Stimulated activated naive CD4-positive, alpha-beta T cell treated with Interleukin-2 at 50 U/mL for 16 hours (primary cell): ENCODE data around the gene AKAP7.
A peak's percentile ranks its signal among the peaks of the same experiment; 100 is the strongest.
"Not testable (repeated sequence)": the region's sequence is repeated elsewhere in the genome, so short reads cannot be mapped to it uniquely, and the experiment has no call there.

Experiments used
- DNase-seq: peaks from one replicate; lab custom pipeline; 2025; lab: John Stamatoyannopoulos, UW

Gene AKAP7

GRCh38 chr6:131135244-131136020, at the start of gene AKAP7:
AKAP7 (plus strand) TSS chr6:131135467; CDS start chr6:131135764, 297 bp downstream.
- DNase-seq = peak; percentile 50

- DNase-seq = not testable (repeated sequence)
These were observed 44.9 kb upstream of the AKAP7 start for GRCh38 chr6:131090339-131090738.

- not testable (repeated sequence) for DNase-seq
These were observed 43.3 kb upstream of the AKAP7 start for GRCh38 chr6:131091944-131092343.

GRCh38 chr6:131093334-131093733, 41.9 kb upstream of the AKAP7 start:
- DNase-seq = no peak

- DNase-seq = no peak
These were observed 38.5 kb upstream of the AKAP7 start for GRCh38 chr6:131096786-131097185.

GRCh38 chr6:131101911-131102680, 33.2 kb upstream of the AKAP7 start:
- DNase-seq = no peak

- no peak for DNase-seq
These were observed 32.0 kb upstream of the AKAP7 start for GRCh38 chr6:131103296-131103695.

GRCh38 chr6:131103901-131104300, 31.4 kb upstream of the AKAP7 start:
- no peak for DNase-seq

GRCh38 chr6:131107151-131107550, 28.1 kb upstream of the AKAP7 start:
- DNase-seq = no peak

- no peak for DNase-seq
These were observed 23.0 kb upstream of the AKAP7 start for GRCh38 chr6:131112249-131112648.

- DNase-seq = no peak
These were observed 19.6 kb upstream of the AKAP7 start for GRCh38 chr6:131115651-131116050.

GRCh38 chr6:131116321-131116720, 18.9 kb upstream of the AKAP7 start:
- no peak for DNase-seq

GRCh38 chr6:131116755-131117360, 18.4 kb upstream of the AKAP7 start:
- no peak for DNase-seq

- no peak for DNase-seq
These were observed 17.4 kb upstream of the AKAP7 start for GRCh38 chr6:131117878-131118277.

GRCh38 chr6:131122007-131122406, 13.3 kb upstream of the AKAP7 start:
- no peak for DNase-seq

GRCh38 chr6:131122516-131122915, 12.8 kb upstream of the AKAP7 start:
- no peak for DNase-seq

GRCh38 chr6:131124336-131125071, 10.8 kb upstream of the AKAP7 start:
- DNase-seq = no peak

GRCh38 chr6:131125431-131125830, 9.8 kb upstream of the AKAP7 start:
- no peak for DNase-seq

GRCh38 chr6:131129689-131130553, 5.3 kb upstream of the AKAP7 start:
- DNase-seq = no peak

GRCh38 chr6:131130554-131130940, 4.7 kb upstream of the AKAP7 start:
- no peak for DNase-seq

GRCh38 chr6:131132360-131132759, 2.9 kb upstream of the AKAP7 start:
- no peak for DNase-seq
